HG03060 (cell line): ENCODE data around the gene IFTAP.

ENCODE experiments used
- ATAC-seq: cut with Tn5 transposase; IDR thresholded peaks from one replicate; pipeline ENCODE4 v1.9.1; 2021; ENCODE audit warnings: low read depth, moderate number of reproducible peaks; ENCODE audit not compliant: unreplicated experiment

Gene IFTAP

GRCh38 chr11:36703055-36703404 lies 108.7 kb downstream of the IFTAP start:
- ATAC-seq = peak; percentile 28
